HepG2 (cell line): ENCODE measurements around the gene PLA2G12A. TPM values are rescaled to one million over a fixed set of nuclear protein-coding genes. Genes with fewer than 3 reads are reported as not detected.
"Not testable (repeated sequence)": the region's sequence is repeated elsewhere in the genome, so short reads cannot be mapped to it uniquely, and the experiment has no call there.

Experiments
- ATAC-seq: fragments of 200-7000 bp; cut with Tn5 transposase; 3 replicates; pipeline ENCODE4 v1.9.1; 2020; ENCODE audit warnings: mild to moderate bottlenecking, moderate library complexity
- BruUV-seq: library from RNA; stranded (reverse); fragments of 400-500 nt; replicated peaks from 2 replicates; lab custom pipeline; 2021; lab: Mats Ljungman, UMichigan
- CTCF ChIA-PET: fragments of 300-600 bp; formaldehyde crosslinking; extraction: SDS; loops from one replicate; lab custom pipeline; 2021; ENCODE audit warnings: low total read pairs, inconsistent platforms, low intra/inter-chr PET ratio; lab: Yijun Ruan, JAX
- POLR2A ChIA-PET: fragments of 350-600 bp; sonication (Branson Sonifier 250); formaldehyde crosslinking; loops from one replicate; lab custom pipeline; 2020; ENCODE audit warnings: antibody characterized with exemption, inconsistent platforms; lab: Yijun Ruan, JAX
- DNase-seq: peaks from one replicate; pipeline ENCODE4 v3.0.0-alpha.2; 2015; ENCODE audit warnings: low spot score
- FAIRE-seq: peaks from 3 replicates; lab custom pipeline; 2011; peaks lifted over from hg19 to GRCh38; lab: Jason Lieb, UNC
- H2AFZ ChIP-seq: one replicate; pipeline ENCODE4 v1.6.1; 2011; ENCODE audit warnings: low read length, inconsistent platforms
- H3K27ac ChIP-seq: fragments of 300-600 bp; 3 replicates; pipeline ENCODE4 v1.8.0; 2011; ENCODE audit warnings: mixed run types, mild to moderate bottlenecking, mixed read lengths, low read length, inconsistent platforms; ENCODE audit not compliant: insufficient read depth; ENCODE audit errors: extremely low read length
- H3K27me3 ChIP-seq, 2 experiments: fragments of 200-600 bp in 1 of 2; 2 replicates in 1 of 2; 3 replicates in 1 of 2; pipeline versions ENCODE4 v1.6.0 to v1.8.0; 2011; ENCODE audit warnings: low read length in 2 of 2, mild to moderate bottlenecking in 2 of 2, moderate library complexity in 2 of 2, inconsistent platforms in 1 of 2; ENCODE audit not compliant: insufficient read depth in 2 of 2, control insufficient read depth in 1 of 2
- H3K36me3 ChIP-seq, 2 experiments: fragments of 200-600 bp in 1 of 2; replicated peaks in 1 of 2; 2 replicates in 1 of 2; 3 replicates in 1 of 2; pipeline versions ENCODE4 v1.5.1 to v1.8.0; 2011; ENCODE audit warnings: low read length in 2 of 2, inconsistent platforms in 1 of 2; ENCODE audit not compliant: insufficient read depth in 2 of 2, control insufficient read depth in 1 of 2
- H3K4me1 ChIP-seq: 2 replicates; pipeline ENCODE4 v1.5.1; 2012; ENCODE audit warnings: low read length, inconsistent platforms; ENCODE audit not compliant: insufficient read depth
- H3K4me2 ChIP-seq: 2 replicates; pipeline ENCODE4 v1.6.0; 2011; ENCODE audit warnings: low read depth, low read length, inconsistent platforms
- H3K4me3 ChIP-seq, 3 experiments: fragments of 200-600 bp in 1 of 3; sonication (generic), shearing (Covaris generic) in 1 of 3; replicated peaks in 1 of 3; 2 replicates each; pipeline ENCODE4 v1.5.1; 2011 to 2016; ENCODE audit warnings: low read length in 3 of 3, inconsistent platforms in 2 of 3, low read depth in 2 of 3, mild to moderate bottlenecking in 2 of 3, control low read depth in 1 of 3, mixed read lengths in 1 of 3; ENCODE audit not compliant: insufficient read depth in 1 of 3
- H3K79me2 ChIP-seq: one replicate; pipeline ENCODE4 v1.6.1; 2011; ENCODE audit warnings: low read length, inconsistent platforms; ENCODE audit not compliant: insufficient read depth
- H3K9ac ChIP-seq: 2 replicates; pipeline ENCODE4 v1.6.0; 2011; ENCODE audit warnings: mild to moderate bottlenecking, low read depth, low read length, inconsistent platforms; ENCODE audit not compliant: insufficient read depth
- H3K9me3 ChIP-seq: 2 replicates; pipeline ENCODE4 v1.5.1; 2012; ENCODE audit warnings: mild to moderate bottlenecking, low read length
- H4K20me1 ChIP-seq: 2 replicates; pipeline ENCODE4 v1.6.0; 2011; ENCODE audit warnings: inconsistent platforms, mild to moderate bottlenecking, low read length, moderate library complexity; ENCODE audit not compliant: insufficient read depth
- CBX2 ChIP-seq, 2 experiments: fragments of 200-600 bp in 1 of 2; sonication (generic); formaldehyde crosslinking in 1 of 2; IDR thresholded peaks; 2 replicates each; pipeline versions ENCODE4 v1.7.0 to v1.8.1; 2018 to 2022; ENCODE audit warnings: low read depth in 2 of 2, low read length in 1 of 2, mild to moderate bottlenecking in 1 of 2, missing genetic modification reagents in 1 of 2
- ZNF713 ChIP-seq: sonication (generic); formaldehyde crosslinking; IDR thresholded peaks from 2 replicates; pipeline ENCODE4 v1.4.0; 2020; ENCODE audit warnings: mild to moderate bottlenecking, missing genetic modification reagents
- WGBS: methylation state at CpG from one replicate; pipeline ENCODE4 v1.1.6; 2017; ENCODE audit warnings: low lambda C conversion rate; 5-methylcytosine and 5-hydroxymethylcytosine counted together
- in situ Hi-C: cut with HindIII; loops from 2 replicates; pipeline ENCODE4 v1.10.0; 2017; ENCODE audit warnings: low pct_unique_long_range_greater_than_20kb; ENCODE audit not compliant: extremely low pct_ligation_motif_present
- intact Hi-C: fragments of 100-400 bp; cut with micrococcal nuclease; formaldehyde crosslinking; loops from one replicate; pipeline ENCODE4 v1.10.0; 2022; ENCODE audit not compliant: unreplicated experiment
- polyA plus RNA-seq, 8 experiments: library from polyadenylated mRNA; depleted of rRNA in 3 of 8; stranded (reverse) in 7 of 8; unstranded in 1 of 8; fragments of >200 nt; fragmentation: Illumina TruSeq in 4 of 8; extraction: Trizol in 4 of 8; gene quantifications; 2 replicates each; pipeline versions ENCODE4 v1.2.1 to v1.2.3, GENCODE V29; 2011 to 2016; ENCODE audit warnings: low read depth in 4 of 8, missing spikeins in 1 of 8, mixed read lengths in 1 of 8; ENCODE audit not compliant: insufficient read depth in 1 of 8
- total RNA-seq, 5 experiments: library from RNA; depleted of rRNA; stranded (reverse); fragments of >200 nt; fragmentation: Illumina TruSeq; extraction: Trizol; gene quantifications; 2 replicates each; pipeline ENCODE4 v1.2.3, GENCODE V29; 2016; ENCODE audit warnings: low read depth in 1 of 5

Gene PLA2G12A
- total and polyA plus RNA-seq, 2 of the 13 experiments (the other 11 are each of a cell fraction or from before 2014, with no cell fraction given): 61.2 to 64.0 TPM

DNA sequence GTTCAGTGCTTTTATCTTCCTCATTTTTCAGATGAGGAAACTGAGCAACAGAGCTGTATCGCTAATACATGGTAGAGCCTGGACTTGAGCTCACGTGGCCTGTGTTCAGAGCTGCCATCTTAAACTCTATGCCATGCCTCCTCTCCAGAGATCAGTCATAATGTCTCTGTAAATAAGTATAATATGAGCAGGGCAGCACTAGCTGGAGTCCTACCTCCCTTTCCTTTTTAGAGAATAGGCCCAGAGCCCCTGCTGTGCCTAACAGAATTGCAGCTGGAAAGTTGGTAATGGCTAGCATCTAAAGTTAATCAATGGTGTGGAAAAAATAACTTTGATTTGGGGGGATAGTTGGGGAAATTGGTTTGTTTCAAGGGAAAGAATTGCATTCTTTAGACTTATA is 47.0 kb downstream of the PLA2G12A start:
- intact Hi-C loops: no loop called here
- in situ Hi-C loops: no loop called here
- CTCF ChIA-PET: no interaction called here
- Histone ChIP-seq H3K27ac (no peak overlapping the region), H3K9ac (no peak overlapping the region), H3K4me3 (no peak overlapping the region), H2AFZ (no peak overlapping the region), H4K20me1 (no peaks in the 10 kb centered on the region), H3K36me3 (no peaks in the 10 kb centered on the region), H3K4me2 (no peak overlapping the region), H3K9me3 (no peaks in the 10 kb centered on the region), H3K4me1 (no peaks in the 10 kb centered on the region), H3K27me3 (no peaks in the 10 kb centered on the region), H3K79me2 (no peaks in the 10 kb centered on the region)
- POLR2A ChIA-PET: no interaction called here
- TF ChIP-seq ZNF713 (CRISPR knock-in tag) (no peak), CBX2 (IDR thresholded peaks at IDR 0.05; ENCODE audit: low read depth, low read length) (no peak), CBX2 (CRISPR knock-in tag; IDR thresholded peaks at IDR 0.05; ENCODE audit: low read depth) (no peak)
- 100% methylated on average over 2 of the region's 2 CpGs for WGBS
- no peak for ATAC-seq
- no peak for FAIRE-seq
- DNase-seq: no peak
- no TSS peak for BruUV-seq

DNA sequence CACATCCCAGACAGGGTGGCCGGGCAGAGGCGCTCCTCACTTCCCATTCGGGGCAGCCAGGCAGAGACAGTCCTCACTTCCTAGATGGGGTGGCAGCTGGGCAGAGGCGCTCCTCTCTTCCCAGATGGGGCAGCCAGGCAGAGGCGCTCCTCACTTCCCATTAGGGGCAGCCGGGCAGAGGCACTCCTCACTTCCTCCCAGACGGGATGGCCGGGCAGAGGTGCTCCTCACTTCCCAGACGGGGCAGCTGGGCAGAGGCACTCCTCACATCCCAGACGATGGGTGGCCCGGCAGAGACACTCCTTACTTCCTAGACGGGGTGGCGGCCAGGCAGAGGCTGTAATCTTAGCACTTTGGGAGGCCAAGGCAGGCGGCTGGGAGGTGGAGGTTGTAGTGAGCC is 50.9 kb downstream of the PLA2G12A start:
- no CpG with 5 or more reads among the region's 14 CpGs for WGBS
- H3K4me1 ChIP-seq, H3K9me3 ChIP-seq, H3K4me2 ChIP-seq, FAIRE-seq, ATAC-seq, CTCF ChIA-PET, H4K20me1 ChIP-seq, DNase-seq, BruUV-seq, intact Hi-C loops, H3K9ac ChIP-seq, H3K27ac ChIP-seq, H3K27me3 ChIP-seq, POLR2A ChIA-PET, H3K4me3 ChIP-seq, H2AFZ ChIP-seq, H3K79me2 ChIP-seq, in situ Hi-C loops, H3K36me3 ChIP-seq: not testable (repeated sequence)

DNA sequence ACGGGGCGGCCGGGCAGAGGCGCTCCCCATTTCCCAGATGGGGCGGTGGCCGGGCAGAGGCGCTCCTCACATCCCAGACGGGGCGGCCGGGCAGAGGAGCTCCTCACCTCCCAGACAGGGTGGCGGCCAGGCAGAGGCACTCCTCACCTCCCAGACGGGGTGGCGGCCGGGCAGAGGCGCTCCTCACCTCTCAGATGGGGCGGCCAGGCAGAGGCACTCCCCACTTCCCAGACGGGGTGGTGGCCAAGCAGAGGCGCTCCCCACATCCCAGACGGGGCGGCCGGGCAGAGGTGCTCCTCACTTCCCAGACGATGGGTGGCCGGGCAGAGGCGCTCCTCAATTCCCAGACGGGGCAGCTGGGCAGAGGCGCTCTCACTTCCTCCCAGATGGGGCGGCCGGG is 51.4 kb downstream of the PLA2G12A start:
- H3K27ac ChIP-seq, H3K9me3 ChIP-seq, FAIRE-seq, intact Hi-C loops, DNase-seq, POLR2A ChIA-PET, H3K4me1 ChIP-seq, CTCF ChIA-PET, H2AFZ ChIP-seq, H3K4me2 ChIP-seq, H3K36me3 ChIP-seq, BruUV-seq, H3K79me2 ChIP-seq, H3K9ac ChIP-seq, H4K20me1 ChIP-seq, H3K27me3 ChIP-seq, H3K4me3 ChIP-seq, in situ Hi-C loops, ATAC-seq: not testable (repeated sequence)
- WGBS: no CpG with 5 or more reads among the region's 28 CpGs
